HG03565 (cell line): ENCODE data around the gene POU2F1.

ENCODE experiments used
- ATAC-seq: cut with Tn5 transposase; IDR thresholded peaks from one replicate; pipeline ENCODE4 v1.9.1; 2021; ENCODE audit warnings: mild to moderate bottlenecking, moderate library complexity; ENCODE audit not compliant: unreplicated experiment

The POU2F1 gene

DNA sequence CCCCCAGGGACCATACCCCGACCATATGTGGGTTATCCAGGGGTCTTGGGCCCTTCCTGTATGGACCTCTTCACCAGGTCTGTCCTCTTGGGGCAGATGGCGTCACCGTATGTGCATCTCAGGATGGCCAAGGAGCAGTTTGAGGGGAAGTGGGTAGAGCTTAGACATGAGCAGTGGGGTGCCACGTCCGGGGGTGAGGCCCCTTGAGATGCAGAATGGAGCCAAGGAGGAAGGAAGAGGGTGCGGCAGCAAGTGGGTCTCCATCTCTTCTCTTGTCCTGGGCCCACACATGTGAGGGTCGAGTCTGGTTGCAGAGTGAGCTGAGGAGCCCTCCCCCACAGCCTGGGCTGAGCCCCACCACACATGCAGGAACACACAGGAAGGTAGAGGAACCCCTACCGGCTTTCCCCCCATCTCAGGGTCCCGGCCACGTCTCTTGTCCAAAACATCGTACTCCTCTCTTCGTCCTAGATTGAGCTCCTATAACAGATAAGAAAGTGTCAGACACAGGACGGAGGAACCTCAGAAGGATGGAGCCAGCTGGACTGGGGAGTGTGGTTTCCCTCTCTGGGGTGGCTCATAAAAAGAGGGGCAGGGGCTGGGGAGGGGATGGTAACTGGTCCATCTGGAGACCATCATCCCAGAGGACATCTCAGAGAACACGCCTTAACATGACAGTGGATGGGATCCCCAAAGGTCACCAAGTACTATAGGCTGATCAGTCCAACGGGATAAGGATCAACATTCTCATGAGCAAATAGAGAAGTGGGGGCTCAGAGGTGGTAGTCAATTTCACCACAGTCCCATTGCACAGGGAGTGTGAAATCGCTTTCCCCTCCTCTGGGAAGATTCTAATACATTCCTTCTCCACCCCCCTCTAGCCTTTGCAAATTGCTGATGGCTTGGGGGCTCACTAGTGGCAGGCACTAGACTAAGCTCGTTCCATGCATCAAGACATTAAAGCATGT, 217.8 kb downstream of the POU2F1 start:
- ATAC-seq, result no peak

DNA sequence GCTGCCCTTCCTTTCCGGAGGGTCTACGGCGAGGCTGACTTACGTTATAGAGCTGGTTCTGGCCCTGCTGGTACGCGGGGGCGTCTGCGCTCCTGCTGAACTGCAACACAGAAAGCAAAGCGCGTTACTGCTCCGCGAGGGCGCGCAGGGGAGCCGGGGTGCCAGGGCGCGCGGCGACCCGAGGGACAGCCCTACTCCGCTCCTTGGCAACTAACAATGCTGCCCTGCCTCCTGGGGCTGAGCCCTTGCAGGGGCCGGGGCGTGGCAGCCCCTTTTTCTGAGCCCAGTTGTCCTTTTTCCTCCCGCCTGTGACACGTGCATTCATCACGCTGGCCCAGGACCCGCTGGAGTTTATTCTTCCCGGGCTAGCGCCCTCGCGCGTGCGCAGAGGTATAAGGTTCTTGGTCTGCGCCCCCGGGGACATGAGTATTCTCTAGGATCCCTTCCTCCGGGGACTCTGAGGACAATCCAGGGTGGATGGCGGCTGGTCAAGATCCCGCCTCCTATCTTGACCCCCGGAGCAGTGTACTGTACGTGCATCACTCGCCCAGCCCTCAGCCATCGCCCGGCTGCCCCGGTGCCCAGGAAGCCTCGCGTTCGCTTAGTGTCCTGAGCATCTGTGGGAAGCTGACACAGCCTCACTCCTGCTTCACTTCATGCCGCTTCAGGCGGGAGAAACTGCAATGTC, 218.8 kb downstream of the POU2F1 start:
- no peak for ATAC-seq

DNA sequence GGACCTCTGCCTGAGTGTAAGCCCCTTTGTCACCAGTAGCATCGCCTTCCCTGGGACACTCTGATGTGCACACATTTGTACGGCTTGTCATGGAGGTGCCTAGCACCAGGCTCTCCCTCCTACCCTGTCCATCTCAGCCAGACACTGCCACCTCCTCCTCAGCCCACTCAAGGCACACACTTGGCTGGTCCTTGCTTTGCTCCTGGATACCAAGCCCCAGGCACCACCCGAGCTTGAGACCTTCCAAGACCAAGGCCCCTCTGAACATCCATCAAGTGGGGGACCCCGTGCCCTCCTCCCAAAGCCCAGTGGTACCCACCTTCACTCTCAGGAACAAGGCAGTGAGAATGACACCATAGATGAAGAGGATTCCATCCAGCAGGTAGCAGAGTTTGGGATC, 219.7 kb downstream of the POU2F1 start:
- no peak for ATAC-seq

DNA sequence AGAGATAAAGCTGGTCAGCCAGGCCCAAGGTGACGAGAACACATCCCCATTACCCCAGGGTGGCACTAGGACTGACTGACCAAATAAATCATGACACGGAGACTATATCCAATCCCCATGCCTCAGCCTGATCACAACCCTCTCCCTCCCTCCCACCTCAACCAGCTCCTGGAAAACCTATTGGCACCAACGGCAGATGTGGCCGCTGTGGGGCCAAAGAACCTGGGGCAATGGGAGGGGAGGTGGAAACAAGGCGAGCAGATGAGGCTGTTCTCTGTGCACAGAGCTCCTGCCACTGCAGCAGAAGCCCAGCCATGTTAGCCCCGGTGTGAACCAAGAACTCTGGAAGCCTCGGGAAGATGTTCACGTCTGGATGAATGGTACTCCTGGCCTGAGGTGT, 220.1 kb downstream of the POU2F1 start:
- no peak for ATAC-seq

DNA sequence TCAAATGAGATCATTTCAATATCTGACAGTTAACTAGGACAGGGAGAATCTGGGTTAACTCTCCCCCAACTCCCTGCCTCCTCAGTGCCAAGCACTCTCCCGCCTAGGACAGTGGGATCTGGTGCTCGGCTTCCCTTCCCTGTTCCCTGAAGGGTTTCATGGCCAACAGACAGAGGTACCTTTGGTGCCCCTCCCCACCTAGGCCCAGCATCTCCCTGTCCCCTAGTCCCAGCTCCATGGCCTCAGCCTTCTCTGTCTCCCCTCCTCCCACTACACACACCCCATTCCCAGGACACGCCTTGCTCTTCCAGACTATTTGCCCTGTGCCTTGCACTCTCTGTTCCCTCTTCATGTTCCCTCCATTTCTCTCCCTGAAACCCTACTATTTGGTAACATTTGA, 220.5 kb downstream of the POU2F1 start:
- no peak for ATAC-seq

DNA sequence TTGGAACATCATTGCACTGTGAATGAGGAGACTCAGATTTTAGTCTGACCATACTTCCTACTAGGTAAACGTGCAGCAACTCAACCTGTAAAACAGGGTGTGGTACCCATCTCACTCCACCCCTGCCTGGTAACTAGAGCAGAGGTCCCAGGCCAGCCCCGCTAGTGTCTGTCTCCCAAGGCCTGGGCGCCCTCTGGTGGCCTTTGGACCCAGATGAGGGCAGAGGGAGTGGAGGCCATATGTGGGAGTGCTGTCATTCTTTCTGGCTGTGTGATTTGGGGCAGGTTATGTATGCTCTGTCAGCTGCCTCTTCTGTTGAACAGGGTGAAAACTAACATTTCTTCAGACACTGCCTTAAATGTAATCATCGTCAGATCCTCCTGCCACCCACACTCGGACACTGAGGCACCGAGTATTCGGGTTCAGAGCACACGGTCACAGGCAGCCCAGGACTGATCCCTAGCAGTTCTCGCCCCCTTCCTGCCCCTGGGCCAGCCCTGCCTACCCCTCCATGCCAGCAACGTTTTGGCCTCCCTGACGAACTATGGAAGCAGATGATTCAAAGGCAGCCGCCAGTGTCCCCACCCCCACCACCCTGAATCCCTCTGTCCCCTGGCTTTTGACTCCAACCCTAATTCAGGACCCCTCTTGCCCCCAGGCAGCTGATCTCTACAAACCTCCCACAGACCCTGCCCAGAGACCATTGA, 221.6 kb downstream of the POU2F1 start:
- ATAC-seq, result peak; percentile 79

DNA sequence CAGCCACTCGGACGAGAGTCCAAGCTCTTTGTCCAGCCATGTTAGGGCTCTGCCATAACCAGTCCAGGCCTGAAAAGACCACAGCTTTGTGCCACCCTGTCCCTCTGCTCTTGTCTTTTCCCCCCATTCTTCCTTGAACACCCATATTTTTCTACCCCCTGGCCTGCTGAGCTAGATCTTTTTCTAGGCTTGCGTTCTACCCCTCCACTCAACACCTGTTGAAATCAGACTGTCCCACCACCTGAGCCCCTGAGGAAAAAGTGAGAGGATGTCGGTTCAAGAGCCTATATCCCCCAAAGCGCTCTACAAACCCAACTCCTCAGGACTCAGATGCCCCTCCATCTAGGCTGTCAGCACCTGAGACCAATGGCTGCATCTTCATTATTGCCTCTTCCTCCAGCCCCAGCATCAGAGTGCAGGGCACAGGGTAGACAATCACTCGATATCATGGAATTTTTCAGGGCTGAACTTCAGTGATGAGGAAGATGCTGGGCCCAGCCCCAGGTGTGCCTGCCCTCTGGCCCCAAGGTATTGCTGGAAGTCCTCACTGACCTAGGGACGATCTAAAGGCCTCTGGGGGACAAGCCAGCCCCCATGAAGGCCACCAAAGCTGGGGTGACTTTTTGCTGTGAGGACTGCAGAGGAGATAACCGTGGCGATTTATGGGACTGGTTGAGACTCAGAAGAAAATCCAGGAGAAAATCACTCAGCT, 222.3 kb downstream of the POU2F1 start:
- ATAC-seq, result no peak

DNA sequence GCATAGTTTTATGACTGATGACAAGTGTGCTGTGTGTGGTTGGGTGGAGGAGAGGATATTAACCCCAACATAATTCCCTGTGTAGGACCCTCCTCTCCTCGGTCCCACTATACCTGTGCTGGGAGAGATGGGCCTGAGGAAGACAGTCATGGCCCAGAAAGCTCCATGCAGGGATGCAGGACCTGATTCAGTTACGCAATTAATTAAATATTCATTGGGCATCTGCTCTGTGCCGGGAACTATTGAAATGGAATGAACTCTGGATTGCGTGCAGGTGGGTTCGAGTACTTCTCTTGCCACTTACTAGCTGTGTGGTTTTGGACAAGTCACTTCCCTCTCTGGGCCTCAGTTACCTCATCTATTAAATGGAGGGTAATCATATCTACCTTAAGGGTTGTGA, 223.1 kb downstream of the POU2F1 start:
- no peak for ATAC-seq

DNA sequence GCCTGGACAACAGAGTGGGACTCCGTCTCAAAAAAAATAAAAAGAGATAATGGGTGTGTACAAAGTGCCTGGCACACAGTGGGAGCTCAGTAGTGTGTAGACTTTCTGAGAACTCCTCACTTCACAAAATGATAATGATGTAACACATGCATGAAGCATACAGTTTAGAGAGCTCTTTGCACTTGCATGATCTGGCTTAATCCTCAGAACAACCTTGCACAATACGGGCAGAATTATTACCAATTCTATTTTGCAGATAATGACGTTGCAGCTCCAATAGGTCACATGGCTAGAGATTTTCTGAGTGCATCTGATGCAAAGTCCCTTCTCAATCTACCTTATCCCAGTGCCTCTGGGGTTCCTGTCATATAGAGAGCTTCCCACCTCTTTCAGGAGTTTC, 226.3 kb downstream of the POU2F1 start:
- ATAC-seq, result no peak

DNA sequence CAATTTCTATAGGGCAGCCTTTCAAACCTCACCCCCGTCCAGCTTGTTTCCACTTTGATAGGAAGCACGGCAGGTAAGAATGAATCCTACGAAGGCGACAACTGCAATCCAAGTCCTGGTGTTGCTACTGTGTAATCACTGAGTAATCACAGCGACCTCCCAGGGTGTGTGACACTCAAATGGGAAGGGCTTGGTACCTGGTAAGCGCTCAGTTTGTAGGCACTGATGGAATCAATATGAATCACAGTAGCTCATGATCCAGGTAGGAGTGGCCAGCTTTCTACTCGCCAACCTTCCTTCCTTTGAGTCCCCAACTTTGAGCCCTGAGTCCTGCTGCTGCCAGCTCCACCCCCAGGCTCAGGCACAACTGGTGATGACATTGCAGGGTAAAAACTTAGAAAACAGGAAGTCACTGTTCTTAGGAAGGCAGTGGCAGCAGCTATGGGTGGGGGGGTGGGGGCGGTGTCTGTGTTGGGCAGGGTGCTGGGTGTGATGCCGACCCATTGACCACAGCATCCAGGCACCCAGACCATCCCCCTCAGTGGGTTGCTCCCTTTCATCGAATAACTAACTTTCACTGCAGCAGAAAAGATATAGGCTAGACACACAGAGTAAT, 226.9 kb downstream of the POU2F1 start:
- ATAC-seq, result peak; percentile 54

DNA sequence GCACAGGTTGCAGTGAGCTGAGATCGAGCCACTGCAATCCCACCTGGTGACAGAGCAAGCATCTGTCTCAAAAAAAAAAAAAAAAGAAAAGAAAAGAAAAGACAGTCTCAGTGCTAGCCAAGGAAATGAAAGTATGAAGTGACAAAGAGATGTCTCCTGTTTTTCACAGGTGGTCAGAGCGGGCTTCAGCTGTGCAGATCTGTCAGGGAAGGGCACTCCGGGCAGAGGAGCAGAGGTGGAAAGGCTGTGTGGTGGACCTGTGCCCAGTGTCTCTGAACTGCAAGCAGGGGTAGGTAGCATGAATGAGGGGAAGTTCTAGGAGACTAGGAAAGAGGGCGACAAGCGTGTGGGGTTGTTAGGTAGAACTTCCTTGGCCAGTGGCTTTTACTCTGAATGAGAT, 230.2 kb downstream of the POU2F1 start:
- ATAC-seq, result no peak

DNA sequence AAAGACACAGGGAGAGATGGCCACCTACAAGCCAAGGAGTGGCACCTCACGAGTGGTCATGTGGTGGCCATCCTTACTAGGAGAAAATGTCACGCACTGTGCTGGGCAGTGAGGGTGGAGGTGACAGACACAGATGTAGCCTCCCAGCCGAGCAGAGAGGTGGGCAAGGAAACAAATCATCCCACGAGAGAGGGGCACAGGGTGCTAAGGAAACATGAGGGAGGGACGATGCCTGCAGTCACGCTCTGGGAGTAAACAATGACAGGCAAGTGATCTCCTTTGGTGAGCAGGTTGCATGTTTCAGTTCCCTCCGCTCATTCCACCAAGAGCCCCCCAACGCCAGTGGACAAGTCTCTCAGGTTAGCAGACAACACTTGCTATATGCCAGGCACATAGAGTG, 231.8 kb downstream of the POU2F1 start:
- ATAC-seq, result no peak

DNA sequence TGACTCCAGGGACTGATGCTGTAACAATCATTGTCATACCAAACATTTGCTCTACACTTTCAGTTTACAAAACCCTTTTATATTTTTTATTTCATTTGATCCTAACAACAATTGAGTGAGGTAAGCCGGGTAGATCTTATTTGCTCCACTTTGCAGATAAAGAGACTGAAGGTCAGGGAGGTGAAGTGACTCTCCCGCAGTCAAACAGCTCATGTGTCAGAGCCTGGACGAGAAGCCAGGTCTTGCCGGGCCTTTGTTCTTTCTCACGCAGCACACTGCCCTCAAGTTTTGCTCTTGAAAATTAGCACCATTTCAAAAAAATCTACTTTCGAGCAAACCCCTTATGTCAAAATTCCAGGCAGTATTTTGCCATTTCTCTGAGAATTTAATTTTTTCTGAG, 232.4 kb downstream of the POU2F1 start:
- no peak for ATAC-seq

DNA sequence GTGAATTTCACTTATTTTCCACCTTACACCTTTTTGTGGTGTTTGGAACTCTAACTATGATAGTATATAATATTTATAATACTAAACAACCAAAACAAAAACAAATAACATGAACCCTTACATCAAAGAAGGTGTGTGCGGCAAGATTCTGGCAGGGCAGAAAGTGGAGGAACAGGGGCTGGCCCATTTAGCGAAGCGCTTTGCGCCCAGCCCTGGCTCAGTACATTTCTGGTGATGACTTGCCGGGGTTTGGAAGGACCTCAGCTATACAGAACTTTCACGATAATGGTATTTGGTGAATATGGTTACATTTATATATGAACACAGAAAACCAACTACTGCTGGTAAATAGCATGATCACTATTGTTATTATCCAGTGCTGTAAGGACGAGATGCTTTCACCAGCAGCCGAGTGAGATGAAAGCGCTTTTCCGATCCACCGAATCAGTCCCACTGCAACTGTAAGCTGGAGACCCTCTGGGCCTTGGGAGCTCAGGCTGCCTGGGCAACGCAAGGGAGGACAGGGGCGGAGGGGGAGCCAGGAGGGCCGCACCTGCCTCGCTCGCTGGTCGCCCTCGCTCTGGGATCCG, 233.7 kb downstream of the POU2F1 start:
- ATAC-seq, result no peak

DNA sequence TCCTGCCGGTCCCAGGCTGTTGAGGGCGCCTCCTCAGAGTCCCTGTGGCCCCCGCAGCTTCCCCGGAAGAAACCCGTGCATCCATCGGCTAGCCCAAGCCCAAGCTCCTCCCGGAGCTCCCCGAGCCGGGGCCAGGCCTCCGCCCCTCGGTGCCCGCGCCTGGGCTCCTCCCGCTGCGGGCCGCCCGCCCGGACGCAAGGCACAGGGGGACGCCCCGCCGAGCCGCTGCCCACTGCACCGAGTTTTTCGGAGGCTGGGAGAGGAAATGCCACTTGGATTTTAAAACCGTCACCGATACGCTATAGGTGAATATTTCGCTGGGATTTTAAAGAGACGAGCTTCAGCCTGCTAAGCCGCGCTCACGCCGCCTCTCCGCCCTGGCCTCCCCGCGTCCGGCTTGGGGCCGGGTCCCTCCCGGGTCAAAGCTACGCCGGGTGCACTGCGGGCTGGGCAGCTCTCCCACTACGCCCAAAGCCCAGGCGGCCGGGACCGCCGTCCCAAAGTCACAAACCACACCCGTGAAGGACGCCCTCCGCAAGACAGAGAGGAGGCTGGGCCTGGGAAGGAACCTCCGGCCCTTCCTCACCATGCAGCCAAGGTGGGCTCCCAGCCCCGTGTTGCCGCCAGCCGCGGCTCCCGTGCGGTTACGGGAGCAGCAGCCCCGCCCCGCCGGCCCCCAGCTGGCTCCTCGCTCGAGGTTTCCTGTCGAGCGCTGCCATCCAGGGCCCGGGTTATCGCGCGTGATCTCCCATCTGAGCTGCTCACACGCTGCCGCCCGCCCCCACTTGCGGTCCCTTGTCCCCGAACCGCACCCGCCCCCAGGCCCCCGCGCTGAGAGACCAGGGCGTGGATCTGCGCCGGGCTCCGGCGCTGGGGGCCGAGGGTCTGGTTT, 234.5 kb downstream of the POU2F1 start:
- ATAC-seq, result no peak

DNA sequence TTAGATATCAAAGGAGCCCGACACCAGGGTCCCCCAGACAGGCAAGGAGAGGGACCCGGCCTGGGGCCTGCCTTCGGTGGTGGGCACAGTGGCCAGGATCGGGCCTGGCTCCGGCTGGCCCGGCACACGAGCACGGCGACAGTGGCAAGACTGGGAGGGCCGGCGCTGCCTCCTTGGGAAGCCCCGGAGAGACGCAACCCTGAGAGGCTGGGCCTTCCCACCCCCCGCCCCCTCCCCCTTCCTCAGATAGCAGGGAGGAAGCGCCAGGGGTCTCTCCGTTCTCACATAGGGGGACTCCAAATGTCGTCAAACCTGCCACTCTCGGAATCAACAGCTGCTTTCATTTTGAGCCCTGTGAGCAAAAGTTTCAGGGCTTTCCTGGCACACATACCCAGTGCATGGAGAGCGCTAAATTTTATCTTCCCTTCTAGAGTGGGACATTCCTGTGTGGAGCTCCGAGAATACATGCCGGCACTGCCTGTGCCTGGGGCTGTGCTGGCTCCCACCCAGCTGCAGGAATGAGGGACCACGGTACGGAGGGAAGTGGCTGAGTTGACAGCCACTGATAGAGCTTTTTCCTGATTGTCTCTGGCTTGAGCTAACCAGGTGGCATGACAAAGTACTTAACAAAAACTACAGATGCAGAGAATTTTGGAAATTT, 235.2 kb downstream of the POU2F1 start:
- ATAC-seq, result no peak

DNA sequence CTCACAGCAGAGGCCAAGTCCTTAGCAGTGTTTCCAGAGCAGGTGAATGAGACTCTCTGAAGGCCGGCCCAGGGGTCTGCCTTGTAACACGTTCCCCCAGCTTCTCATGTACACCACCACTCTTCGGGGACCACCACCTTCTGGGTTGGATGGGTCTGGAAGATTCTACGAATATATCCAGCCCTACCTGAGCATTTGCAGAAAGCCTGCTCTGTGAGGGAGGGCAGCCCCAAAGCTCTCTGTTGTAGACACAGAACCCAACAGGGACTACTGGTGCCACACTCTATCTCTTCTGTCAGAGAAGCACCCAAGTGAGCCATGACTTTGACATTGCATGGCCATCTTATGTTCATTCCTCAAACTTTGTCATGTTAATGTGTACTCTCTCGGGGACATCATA, 235.8 kb downstream of the POU2F1 start:
- no peak for ATAC-seq

DNA sequence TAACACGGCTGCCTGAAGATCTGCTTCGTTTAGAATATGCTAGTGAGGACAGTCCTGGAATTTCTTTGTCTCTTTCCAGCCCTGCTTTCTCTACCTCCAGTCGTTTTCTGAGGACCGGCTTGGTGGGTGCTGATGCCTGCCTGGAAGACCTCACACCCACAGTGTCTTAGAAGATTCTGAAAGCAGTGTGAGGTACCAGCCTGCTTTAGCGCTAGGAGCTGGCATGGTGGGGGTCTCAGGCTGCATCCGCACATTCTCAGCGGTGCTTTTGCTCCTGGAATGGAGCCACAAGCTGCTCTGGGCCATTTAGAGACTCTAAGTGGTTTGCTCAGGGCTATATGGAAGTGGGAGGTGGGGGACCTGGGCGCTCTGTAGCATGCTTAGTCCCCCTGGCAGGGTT, 236.2 kb downstream of the POU2F1 start:
- no peak for ATAC-seq
